ENCODE data around the gene DPYSL4.

The DPYSL4 gene

GRCh38 chr10:132186488-132187429 is at the start of gene DPYSL4:
Gene DPYSL4 (plus strand): TSS chr10:132186948. CDS start chr10:132187064, 116 bp downstream.
- DNase-seq (ENCODE audit: low spot score): no peak

- DNase-seq (ENCODE audit: low spot score): no peak
Measured at GRCh38 chr10:132137111-132138072, 49.4 kb upstream of the DPYSL4 start.

GRCh38 chr10:132138133-132138532 is 48.6 kb upstream of the DPYSL4 start:
- no peak for DNase-seq (ENCODE audit: low spot score)

- no peak for DNase-seq (ENCODE audit: low spot score)
Measured at GRCh38 chr10:132138596-132138995, 48.2 kb upstream of the DPYSL4 start.

- DNase-seq (ENCODE audit: low spot score): no peak
Measured at GRCh38 chr10:132139526-132139925, 47.2 kb upstream of the DPYSL4 start.

- DNase-seq (ENCODE audit: low spot score): no peak
Measured at GRCh38 chr10:132140167-132140925, 46.4 kb upstream of the DPYSL4 start.

- no peak for DNase-seq (ENCODE audit: low spot score)
Measured at GRCh38 chr10:132141076-132141475, 45.7 kb upstream of the DPYSL4 start.

GRCh38 chr10:132141526-132142395 is 45.0 kb upstream of the DPYSL4 start:
- no peak for DNase-seq (ENCODE audit: low spot score)

- DNase-seq (ENCODE audit: low spot score): peak; percentile 30
Measured at GRCh38 chr10:132142396-132143161, 44.2 kb upstream of the DPYSL4 start.

GRCh38 chr10:132143162-132143561 is 43.6 kb upstream of the DPYSL4 start:
- no peak for DNase-seq (ENCODE audit: low spot score)

- DNase-seq (ENCODE audit: low spot score): no peak
Measured at GRCh38 chr10:132144086-132144485, 42.7 kb upstream of the DPYSL4 start.

- DNase-seq (ENCODE audit: low spot score): no peak
Measured at GRCh38 chr10:132145002-132145401, 41.7 kb upstream of the DPYSL4 start.

GRCh38 chr10:132145521-132146185 is 41.1 kb upstream of the DPYSL4 start:
- DNase-seq (ENCODE audit: low spot score): no peak

GRCh38 chr10:132146271-132146671 is 40.5 kb upstream of the DPYSL4 start:
- DNase-seq (ENCODE audit: low spot score): no peak

- no peak for DNase-seq (ENCODE audit: low spot score)
Measured at GRCh38 chr10:132146941-132147915, 39.5 kb upstream of the DPYSL4 start.

- no peak for DNase-seq (ENCODE audit: low spot score)
Measured at GRCh38 chr10:132148261-132149251, 38.2 kb upstream of the DPYSL4 start.

- no peak for DNase-seq (ENCODE audit: low spot score)
Measured at GRCh38 chr10:132149271-132149670, 37.5 kb upstream of the DPYSL4 start.
